Activated T-cell treated with anti-CD3 and anti-CD28 coated beads, Interleukin-2, amount 50 U/mL, for 48 hours (primary cell): ENCODE measurements around the gene FUT7.

Experiments
- DNase-seq, 2 experiments: peaks; one replicate each; pipeline ENCODE4 v3.0.0-alpha.2; 2020

Gene FUT7, protein sequence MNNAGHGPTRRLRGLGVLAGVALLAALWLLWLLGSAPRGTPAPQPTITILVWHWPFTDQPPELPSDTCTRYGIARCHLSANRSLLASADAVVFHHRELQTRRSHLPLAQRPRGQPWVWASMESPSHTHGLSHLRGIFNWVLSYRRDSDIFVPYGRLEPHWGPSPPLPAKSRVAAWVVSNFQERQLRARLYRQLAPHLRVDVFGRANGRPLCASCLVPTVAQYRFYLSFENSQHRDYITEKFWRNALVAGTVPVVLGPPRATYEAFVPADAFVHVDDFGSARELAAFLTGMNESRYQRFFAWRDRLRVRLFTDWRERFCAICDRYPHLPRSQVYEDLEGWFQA

DNA sequence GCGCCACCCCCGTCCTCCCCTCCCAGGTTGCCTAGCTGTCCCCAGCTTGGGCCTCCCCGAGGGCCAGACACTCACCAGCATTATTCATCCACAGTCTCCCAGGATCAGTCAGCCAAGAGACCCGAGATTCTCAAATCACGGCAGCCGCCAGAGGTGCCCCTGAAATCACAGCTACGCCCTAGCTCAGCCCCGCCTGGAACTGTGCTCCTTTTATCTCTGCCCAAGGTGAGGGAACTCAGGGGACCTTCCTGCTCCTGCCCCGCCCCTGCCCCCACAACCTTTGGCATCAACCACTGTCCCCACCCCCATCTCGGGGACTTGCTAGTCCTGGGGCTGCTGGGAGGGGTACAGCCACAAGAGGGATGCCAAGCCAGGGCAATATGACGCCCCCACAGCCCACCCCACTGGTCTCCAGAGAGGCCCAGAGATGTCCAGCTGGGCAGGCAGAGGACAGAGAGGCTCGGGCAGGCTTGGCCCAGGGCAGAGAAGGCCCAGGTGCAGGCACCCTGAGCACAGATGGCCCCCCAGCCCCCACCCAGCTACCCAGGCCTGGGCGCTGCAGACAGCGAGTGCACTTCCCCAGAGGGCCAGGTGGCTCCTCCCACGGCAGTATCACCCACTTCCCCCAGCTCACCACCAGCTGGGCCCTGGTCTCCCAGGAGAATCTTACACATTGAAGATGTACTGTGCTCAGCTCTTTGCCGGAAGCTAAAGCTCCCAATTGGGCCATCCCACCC, at the start of gene FUT7:
Gene FUT7 (minus strand): TSS at position 185 of the 737 bp plus-strand sequence. CDS start 97 bp downstream, at position 88.
- DNase-seq, result peak; percentile 66 to 73

DNA sequence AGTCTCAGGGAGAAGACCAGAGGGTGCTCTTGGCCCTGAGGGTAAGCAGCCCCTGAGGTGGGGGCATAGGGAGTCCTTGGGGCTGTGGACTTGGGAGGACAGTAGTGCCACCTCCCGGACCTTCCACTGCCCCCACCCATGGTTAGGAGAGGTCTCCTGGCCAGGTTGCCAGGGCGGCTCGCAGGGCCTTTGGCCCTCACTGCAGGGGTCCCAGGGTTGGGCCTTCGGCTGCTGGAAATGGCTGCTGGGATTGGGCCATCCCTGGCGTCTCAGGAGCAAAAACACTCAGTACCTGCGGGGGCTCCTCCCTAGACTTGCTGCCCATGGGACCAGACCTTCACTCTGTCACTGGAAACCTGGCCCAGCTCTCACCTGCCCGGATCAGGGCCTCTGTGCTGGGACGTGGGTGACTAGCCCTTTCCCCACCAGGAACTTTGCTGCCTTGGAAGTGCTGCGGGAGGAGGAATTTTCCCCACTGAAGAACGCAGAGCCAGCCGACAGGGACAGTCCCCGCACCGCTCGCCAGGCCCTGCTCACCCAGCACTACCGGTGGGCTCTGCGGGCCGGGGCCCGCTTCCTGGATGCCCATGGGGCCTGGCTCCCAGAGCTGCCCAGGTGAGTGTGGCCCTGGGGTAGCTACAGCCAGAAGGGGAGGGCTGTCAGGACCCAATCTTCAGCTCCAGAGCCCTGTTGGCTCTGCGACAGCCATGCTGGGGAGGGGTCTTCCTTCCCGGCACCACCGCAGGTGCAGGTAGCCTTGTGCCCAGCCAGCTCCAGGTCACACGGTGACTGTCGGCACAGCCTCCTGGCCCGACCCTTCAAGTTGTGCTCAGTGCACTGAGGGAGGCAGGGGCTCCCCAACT, 48.6 kb upstream of the FUT7 start:
- no peak for DNase-seq

DNA sequence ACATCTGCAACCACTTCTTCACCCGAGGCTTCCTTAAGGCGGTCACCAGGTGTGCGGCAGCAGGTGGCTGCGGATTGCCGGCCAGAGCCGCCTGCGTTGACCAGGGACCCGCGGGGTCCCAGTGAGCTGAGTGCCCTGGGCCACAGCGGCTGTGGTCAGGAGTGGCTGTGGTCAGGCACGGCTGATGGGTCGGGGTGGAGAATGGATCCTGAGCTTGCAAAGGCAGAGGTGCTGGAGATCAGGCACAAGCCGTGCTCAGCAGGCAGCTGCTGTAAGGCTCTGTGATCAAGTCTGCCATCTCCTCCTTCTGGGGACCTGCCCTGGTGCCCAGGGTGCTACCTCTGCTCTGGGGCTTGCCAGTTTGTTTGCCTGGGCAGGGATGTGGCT, 47.5 kb upstream of the FUT7 start:
- no peak for DNase-seq

DNA sequence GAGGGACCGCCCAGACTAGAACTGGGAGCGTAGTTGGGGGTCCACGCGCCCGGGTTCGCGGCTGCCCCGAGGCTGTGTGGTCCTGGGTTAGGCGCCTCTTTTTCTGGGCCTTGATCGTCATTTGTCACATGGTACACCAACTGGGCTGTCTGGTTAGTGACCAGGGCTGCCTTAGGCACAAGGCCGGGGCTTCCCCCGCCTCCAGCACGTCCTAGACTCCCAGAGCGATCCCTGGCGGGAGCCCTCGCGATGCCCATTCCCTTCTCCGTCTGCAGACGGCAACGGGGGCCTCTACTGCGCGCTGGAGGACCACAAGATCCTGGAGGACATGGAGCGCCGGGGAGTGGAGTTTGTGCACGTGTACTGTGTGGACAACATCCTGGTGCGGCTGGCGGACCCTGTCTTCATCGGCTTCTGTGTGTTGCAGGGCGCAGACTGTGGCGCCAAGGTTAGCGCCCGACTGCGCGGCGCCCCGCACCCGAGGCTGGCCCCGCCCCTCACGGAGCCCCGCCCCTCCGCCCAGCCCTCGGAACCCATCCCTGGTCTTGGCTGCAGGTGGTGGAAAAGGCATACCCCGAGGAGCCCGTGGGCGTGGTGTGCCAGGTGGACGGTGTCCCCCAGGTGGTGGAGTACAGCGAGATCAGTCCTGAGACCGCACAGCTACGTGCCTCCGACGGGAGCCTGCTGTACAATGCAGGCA, 47.0 kb upstream of the FUT7 start:
- DNase-seq, result no peak

DNA sequence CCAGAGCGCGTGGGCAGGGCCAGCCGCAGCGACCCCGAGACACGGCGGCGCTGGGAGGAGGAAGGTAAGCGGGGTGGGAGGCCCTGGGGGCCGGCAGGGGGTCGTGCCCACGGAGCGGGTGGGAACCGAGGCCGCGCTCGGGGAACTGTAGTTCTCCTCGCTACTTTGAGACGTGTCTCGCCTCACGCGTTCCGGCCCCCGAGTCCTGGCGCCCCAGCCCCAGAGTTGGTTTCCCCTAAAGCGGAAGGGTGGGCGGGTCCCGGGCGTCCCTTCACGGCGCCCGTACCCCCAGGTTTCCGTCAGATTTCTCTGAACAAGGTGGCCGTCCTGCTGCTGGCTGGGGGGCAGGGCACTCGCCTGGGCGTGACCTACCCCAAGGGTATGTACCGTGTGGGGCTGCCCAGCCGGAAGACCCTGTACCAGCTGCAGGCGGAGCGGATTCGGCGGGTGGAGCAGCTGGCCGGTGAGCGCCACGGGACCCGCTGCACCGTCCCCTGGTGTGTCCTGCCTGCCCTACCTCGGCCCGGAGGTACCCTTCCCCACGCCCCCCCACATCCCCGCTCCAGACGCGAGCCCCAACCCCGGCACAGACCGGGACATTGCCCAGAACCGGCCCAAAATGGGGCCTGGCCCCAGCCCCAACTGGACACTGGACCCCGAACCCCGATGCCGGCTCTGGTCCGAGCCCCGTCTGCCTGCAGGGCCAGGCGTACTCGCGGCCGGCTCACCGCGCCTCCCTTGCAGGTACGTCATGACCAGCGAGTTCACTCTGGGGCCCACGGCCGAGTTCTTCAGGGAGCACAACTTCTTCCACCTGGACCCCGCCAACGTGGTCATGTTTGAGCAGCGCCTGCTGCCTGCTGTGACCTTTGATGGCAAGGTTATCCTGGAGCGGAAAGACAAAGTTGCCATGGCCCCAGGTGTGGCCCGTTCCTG, 46.1 kb upstream of the FUT7 start:
- peak; percentile 51 to 67 for DNase-seq

DNA sequence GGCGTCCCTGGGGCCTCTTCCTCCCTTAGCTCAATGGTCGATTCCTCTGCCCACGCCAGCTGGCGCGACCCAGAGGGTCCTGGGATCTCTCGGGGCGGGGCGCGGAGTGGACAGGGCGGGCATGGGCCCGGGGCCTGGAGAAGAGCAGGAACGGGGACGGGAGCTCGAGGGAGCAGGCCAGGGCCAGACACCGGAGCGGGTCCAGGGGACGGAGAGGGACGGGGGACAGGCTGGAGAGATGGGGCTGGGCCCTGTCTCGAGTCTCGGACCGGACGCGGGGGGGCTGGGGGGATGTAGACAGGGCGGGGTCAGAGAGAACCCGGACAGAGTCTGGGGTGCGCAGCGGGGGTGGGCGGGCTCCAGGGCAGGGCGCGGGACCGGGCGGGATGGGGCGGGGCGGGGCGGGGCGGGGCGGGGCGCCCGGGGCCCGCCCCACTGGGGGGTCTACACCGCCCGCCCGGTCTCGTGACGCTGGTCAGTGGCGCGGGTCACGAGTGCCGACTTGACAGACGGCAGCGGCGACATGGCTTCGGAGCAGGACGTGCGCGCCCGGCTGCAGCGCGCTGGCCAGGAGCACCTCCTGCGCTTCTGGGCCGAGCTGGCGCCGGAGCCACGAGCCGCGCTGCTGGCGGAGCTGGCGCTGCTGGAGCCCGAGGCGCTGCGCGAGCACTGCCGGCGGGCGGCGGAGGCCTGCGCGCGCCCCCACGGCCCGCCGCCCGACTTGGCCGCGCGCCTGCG, 45.3 kb upstream of the FUT7 start, which contains the start of gene UAP1L1:
Gene UAP1L1 (plus strand): TSS at position 508 of the 738 bp plus-strand sequence. CDS start 16 bp downstream, at position 524.
- DNase-seq, result peak; percentile 62 to 74

DNA sequence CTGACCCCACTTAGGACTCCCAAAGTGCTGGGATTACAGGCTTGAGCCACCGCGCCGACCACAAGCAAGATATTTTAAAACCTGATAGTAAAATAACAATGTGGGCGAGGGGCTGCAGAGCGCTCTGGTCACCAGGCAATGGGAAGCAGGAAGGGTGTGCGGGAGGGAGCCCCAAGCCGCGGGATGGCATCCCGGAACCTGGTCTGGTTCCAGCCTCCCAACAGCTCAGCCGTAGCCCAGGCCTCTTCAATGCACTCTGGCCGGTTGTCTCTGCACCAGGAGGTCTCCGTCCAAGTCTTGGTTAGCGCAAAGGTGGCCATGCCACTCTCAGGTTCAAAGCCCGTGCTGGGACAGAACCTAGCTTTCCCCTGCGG, 44.7 kb upstream of the FUT7 start:
- DNase-seq, result no peak

DNA sequence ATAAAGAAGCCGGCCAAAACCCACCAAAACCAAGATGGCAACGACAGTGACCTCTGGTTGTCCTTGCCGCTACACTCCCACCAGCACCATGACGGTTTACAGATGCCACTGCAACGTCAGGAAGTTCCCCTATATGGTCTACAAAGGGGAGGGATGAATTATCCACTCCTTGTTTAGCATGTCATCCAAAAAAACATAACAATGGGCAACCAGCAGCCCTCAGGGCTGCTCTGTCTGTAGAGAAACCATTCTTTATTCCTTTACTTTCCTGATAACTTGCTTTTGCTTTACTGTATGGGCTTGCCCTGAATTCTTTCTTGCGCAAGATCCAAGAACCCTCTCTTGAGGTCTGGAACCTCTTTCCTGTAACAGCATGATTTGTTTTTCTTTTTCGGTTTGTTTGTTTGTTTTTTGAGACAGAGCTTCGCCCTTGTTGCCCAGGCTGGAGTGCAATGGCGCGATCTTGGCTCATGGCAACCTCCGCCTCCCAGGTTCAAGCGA, 43.4 kb upstream of the FUT7 start:
- no peak for DNase-seq

DNA sequence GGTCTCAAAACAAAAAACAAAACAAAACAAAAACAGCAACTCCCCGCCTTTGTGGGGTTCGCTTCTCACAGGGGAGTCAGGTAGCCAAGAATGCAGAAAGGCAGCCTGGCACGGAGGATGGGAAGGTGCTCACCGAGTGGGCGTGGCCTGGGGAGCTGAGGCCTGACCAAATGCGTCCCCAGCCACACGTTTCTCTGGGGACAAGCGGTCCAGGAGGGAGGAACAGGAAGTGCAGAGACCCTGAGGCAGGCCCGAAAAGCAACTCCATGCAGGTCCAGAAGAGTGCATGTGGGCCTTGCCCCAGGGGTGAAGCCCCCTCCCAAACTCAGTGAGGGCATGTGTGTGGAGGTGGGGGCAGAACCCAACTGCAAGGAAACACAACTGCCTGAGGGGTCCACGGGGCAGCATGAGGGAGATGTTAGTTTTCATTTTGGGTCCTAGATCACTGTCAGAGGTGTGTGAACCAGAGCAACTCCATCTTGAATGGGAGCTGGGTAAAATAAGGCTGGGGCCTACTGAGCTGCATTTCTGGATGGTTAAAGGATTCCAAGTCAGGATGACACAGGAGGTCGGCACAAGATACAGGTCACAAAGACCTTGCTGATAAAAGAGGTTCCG, 42.9 kb upstream of the FUT7 start:
- DNase-seq, result no peak

DNA sequence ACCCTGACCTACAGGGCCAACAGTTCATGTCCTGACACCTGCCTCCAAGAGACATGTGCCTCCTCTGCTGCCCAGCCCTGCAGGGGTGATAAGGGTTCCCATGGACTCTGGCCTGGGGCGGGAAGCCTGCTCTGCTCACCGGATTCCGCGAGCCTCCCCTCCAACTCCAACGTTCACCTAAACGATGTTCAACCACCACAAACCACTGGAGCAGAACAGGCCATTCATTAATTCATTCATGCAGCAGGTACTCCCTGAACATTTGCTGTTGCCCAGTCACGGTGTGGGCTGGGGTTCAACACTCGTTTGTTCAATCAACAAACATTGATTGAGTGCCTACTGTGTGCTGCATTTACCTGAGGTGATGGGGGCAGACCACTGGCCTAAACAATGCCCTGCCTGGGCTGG, 42.1 kb upstream of the FUT7 start:
- DNase-seq, result no peak

DNA sequence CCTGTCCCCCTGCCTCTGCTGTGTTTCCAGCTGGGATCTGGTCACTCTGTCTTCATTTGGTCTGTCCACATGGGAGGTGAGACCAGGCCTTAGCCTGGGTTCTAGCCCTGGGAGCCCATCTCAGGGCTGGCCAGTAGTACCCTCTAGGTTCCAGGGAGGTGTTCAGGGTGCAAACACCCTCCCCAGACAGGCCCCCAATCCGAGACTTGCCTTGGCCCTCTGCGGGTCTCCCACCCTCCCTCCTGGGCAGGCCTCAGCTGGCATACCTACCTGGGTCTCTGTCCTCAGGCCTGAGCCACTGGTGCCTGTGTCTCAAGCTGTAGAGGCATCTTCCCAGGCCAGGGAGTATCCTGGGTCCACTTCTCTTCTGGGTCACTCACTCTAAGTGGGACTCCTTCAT, 39.4 kb upstream of the FUT7 start:
- no peak for DNase-seq

DNA sequence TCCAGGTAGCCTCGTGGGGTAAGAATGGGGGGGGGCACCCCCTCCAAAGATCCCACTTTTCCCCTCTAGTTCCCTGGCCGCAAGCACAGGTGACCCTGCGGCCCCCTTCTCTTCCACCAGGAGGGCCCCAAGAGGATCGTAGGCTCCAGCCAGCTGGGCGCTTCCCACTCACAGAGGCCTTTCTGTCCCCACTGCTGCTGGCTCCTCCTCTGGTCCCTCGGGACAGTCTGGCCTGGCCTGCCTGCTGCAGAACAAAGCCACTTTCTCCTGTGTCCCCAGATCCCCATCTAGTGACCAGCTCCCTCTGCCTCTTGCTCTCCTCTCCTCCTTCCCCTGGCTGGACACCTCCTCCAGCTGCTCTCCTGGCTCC, 39.0 kb upstream of the FUT7 start:
- DNase-seq, result no peak

DNA sequence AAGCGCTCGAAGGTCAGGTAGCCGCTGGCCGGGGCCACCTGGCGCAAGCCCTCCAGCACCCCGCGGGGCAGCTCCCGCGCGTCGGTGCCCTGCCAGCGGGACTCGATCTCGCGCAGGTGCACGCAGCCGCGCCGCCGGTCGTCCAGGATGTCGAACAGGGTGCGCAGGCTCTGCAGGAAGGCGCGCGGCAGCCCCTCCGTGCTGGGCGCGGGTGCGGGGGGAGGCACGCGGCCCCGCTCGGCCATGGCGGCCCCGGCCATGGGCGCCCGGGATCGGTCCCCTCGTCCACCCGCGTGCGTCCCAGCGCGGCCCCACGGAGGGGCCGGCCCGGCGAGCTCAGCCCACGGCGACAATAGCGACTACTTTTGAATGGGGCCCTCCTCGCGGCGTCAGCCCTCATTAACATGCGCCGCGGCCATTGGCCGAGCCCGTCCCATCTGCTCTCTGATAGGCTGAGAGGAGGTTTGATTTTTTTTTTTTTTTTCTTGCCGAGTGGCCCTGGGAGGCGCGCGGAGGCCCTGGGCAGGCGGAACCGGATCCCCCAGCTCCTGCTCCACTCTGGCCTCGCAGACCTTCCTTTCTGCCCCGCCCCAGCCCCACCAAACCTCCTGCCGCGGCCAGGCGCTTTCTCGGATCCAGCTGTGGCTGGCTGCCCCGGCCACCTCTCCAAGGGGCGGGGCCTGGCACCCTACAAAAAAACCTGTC, 38.5 kb upstream of the FUT7 start, which contains the start of gene SAPCD2:
Gene SAPCD2 (minus strand): TSS at position 357 of the 705 bp plus-strand sequence. CDS start 97 bp downstream, at position 260.
- DNase-seq, result peak; percentile 86 to 88

DNA sequence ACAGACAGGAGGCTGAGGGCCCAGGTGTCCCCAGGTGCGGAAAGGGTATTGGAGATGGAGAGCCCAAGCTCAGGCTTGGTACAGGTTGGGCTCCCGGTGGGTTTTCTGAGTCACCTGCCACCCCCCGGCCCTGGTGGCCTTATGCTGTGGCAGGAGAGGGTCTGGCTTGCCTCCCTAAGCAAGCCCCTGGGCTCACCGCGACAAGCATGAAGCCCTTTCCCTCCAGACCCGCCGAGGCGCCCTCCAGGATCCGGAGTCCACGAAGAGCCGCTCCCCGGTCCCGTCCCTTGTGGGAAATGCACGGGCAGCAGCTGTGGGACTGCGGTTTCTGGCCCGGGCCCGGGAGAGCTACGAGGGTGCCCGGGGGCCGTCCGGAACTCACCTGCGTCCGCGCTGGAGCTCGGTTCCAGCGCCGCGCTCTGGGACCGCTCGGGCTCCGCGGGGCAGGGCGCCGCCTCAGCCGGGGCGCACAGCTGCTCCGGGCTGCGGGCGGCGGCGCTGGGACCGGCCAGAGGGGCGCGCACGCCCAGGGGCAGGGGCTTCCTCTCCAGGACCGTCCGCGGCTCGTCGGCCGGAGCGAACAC, 37.7 kb upstream of the FUT7 start:
- DNase-seq, result no peak

DNA sequence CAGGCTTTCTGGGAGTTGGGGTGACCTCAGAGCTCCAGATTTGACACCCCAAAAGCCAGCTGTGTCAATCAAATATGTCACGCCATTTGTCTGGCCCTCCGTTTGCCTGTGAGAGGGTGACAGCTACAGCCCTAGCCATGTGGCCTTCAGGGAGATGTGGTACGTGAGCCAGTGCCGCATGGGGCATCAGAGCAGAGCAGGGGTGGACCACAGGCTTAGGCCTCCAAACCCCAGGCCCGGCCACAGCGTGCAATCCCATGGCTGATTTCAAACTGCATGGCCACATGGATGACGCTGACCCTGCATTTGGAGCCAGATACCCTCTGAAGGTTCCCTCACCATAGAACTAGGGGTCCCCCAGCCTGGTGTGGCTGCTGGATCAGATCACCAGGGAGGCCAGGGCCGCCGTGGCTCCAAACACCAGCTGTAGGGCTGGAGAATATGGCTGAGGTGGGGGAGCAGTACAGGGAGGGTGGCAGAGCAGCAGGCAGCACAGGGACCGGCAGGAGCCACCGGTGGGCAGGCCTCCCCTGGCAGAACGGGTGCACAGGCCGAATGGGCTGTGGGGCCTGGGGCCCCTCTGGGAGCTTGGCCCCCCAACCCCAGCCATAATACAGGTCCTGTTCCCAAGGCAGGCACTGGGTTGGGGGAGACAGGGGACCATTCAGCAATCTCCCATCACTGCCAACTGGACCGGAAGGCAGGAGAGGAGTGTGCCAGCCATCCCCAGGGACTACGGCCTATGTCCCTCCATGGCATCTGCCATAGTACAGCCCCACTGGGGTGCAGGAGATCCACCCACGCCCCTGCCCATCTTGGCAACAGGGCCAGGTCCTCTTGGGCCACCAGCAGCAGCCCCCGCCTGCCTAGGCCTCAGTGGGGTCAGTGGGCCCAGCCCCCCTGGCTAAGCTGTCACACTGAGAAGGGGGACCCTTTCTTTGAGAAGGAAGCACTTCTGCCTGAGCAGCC, 36.9 kb upstream of the FUT7 start:
- DNase-seq, result no peak

DNA sequence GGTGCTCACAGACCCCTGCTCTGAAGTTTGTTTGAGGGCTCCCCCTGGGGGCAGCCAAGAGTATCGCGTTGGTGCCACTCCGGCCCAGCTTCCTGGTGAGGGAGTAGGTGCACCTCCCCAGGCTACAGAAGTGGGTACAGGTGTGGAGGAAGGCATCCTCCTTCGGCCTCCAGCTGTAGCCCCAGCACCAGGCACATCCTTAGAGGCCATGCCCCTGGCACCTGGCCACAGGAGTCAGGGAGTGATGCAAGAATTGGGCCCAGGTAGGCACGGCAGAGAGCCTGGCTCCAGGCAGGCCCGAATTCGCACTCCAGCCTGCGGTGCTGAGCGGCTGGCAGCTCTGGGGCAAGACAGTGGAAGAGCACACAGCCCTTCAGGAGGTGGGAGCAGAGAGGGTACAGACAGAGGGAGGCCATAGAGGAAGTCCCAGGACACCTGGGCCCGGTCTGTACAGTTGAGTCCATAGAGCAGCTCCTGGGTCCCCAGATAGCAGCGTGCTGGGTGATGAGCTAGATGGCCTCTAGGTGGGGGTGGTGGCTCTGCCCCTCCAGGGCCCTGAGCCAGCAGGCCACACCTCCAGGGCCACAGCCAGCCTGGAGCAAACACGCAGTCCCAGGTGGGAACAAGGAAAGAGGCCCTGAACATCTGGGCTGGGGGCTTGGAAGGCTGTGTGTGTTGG, 36.1 kb upstream of the FUT7 start:
- DNase-seq, result peak; percentile 92 to 93
